Natural killer cell (primary cell): ENCODE results near the gene LEKR1. TPM values are rescaled to one million over a fixed set of nuclear protein-coding genes. Genes with fewer than 3 reads are reported as not detected.

Experiments used
- ATAC-seq, 3 donors: fragments of 150-1000 bp in 2 of 3; fragments of 200-7000 bp in 1 of 3; cut with Tn5 transposase; 1 replicate in 1 of 3; 2 replicates in 2 of 3; pipeline ENCODE4 v1.10.0; 2021; ENCODE audit warnings: mild to moderate bottlenecking in 2 of 3, moderate library complexity in 2 of 3
- DNase-seq, 2 donors: peaks; one replicate each; pipeline versions ENCODE4 v3.0.0 to v3.0.0-alpha.2; 2013 to 2021; ENCODE audit warnings: mixed read lengths in 1 of 2
- H3K27ac ChIP-seq: one replicate; pipeline ENCODE4 v1.5.1; 2013; ENCODE audit warnings: mild to moderate bottlenecking, low read length
- H3K27me3 ChIP-seq: one replicate; pipeline ENCODE4 v1.6.1; 2013; ENCODE audit warnings: low read length; ENCODE audit not compliant: control insufficient read depth, insufficient read depth
- H3K36me3 ChIP-seq: one replicate; pipeline ENCODE4 v1.6.1; 2013; ENCODE audit warnings: low read length; ENCODE audit not compliant: control insufficient read depth, insufficient read depth
- H3K4me1 ChIP-seq: one replicate; pipeline ENCODE4 v1.6.1; 2013; ENCODE audit warnings: low read length; ENCODE audit not compliant: control insufficient read depth, insufficient read depth
- H3K4me3 ChIP-seq: one replicate; pipeline ENCODE4 v1.5.1; 2013; ENCODE audit warnings: low read length
- H3K9me3 ChIP-seq: one replicate; pipeline ENCODE4 v1.6.1; 2013; ENCODE audit warnings: low read length; ENCODE audit not compliant: control insufficient read depth, insufficient read depth
- H3K27ac Mint-ChIP-seq, 2 donors: one replicate each; pipeline ENCODE4 v1.8.0; 2022; ENCODE audit warnings: mild to moderate bottlenecking in 2 of 2, mixed read lengths in 2 of 2, moderate library complexity in 1 of 2
- H3K27me3 Mint-ChIP-seq, 2 donors: one replicate each; pipeline ENCODE4 v1.8.0; 2022; ENCODE audit warnings: low read depth in 2 of 2, mixed read lengths in 2 of 2
- H3K36me3 Mint-ChIP-seq: one replicate; pipeline ENCODE4 v1.8.0; 2022; ENCODE audit warnings: mixed read lengths
- H3K4me1 Mint-ChIP-seq, 2 donors: one replicate each; pipeline ENCODE4 v1.8.0; 2022; ENCODE audit warnings: mixed read lengths in 2 of 2
- H3K4me3 Mint-ChIP-seq: one replicate; pipeline ENCODE4 v1.8.0; 2022; ENCODE audit warnings: mild to moderate bottlenecking, moderate library complexity, mixed read lengths
- H3K9me3 Mint-ChIP-seq, 2 donors: one replicate each; pipeline ENCODE4 v1.8.0; 2022; ENCODE audit warnings: mixed read lengths in 2 of 2
- WGBS: methylation state at CpG from one replicate; pipeline ENCODE4 v1.1.7; 2013; ENCODE audit warnings: missing lambda C conversion rate; ENCODE audit not compliant: insufficient coverage; 5-methylcytosine and 5-hydroxymethylcytosine counted together
- intact Hi-C: fragments of 100-400 bp; cut with micrococcal nuclease; formaldehyde crosslinking; loops from one replicate; pipeline ENCODE4 v1.14.2; 2022
- total RNA-seq, 4 donors: library from RNA; stranded (reverse); fragments of 120-200 nt in 1 of 4; gene quantifications; one replicate each; pipeline versions ENCODE4 v1.2.3 to v1.2.4, GENCODE V29; 2013 to 2022
- TF ChIP-seq, protein P1 (sequence below): fragments of 200-600 bp; IDR thresholded peaks from one replicate; pipeline ENCODE4 v1.8.0; 2022; ENCODE audit warnings: antibody characterized with exemption

LEKR1 gene
- total RNA-seq, 3 donors from 2014 or later (not counting 1 experiment from before 2014, with no cell fraction given) = 1.1 to 1.7 (median 1.2) TPM

DNA sequence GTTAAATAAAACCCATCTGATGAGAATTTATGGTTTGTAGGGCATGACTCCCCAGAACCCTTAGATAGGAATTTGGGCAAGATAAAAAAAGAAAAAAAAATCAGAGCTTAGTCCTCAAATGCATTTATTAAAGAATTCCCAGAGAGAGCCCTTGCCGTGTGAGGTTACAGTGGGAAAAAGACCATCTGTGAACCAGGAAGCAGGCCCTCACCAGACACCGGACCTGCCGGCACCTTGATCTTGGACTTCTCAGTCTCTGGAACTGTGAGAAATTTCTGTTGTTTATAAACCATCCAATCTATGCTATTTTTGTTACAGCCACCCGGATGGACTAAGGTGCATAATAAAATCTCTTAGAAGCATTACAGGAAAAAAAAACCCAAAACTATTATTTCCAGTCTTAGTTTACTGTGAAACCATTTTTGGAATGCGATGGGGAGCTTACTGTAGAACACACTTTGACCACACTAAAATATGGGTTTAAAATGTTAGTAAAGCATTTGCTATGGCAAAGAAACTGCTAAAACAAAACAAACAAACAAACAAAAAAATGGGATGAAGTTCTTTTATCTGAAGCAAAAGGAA, 72.2 kb downstream of the LEKR1 start:
- Mint-ChIP-seq H3K9me3 (peaks cover 0 to 4% of the 10 kb centered on the region in 2 donors), H3K36me3 (no peaks in the 10 kb centered on the region), H3K4me3 (no peak overlapping the region), H3K27me3 (peaks cover 0 to 5% of the 10 kb centered on the region in 2 donors), H3K27ac (no peak overlapping the region), H3K4me1 (no peaks in the 10 kb centered on the region)
- Histone ChIP-seq H3K4me3 (no peak overlapping the region), H3K4me1 (no peaks in the 10 kb centered on the region), H3K27me3 (no peaks in the 10 kb centered on the region), H3K9me3 (no peaks in the 10 kb centered on the region), H3K36me3 (no peaks in the 10 kb centered on the region), H3K27ac (no peak overlapping the region)
- intact Hi-C loops = no loop called here
- 98% methylated on average over 3 of the region's 5 CpGs for WGBS
- TF ChIP-seq, protein P1, sequence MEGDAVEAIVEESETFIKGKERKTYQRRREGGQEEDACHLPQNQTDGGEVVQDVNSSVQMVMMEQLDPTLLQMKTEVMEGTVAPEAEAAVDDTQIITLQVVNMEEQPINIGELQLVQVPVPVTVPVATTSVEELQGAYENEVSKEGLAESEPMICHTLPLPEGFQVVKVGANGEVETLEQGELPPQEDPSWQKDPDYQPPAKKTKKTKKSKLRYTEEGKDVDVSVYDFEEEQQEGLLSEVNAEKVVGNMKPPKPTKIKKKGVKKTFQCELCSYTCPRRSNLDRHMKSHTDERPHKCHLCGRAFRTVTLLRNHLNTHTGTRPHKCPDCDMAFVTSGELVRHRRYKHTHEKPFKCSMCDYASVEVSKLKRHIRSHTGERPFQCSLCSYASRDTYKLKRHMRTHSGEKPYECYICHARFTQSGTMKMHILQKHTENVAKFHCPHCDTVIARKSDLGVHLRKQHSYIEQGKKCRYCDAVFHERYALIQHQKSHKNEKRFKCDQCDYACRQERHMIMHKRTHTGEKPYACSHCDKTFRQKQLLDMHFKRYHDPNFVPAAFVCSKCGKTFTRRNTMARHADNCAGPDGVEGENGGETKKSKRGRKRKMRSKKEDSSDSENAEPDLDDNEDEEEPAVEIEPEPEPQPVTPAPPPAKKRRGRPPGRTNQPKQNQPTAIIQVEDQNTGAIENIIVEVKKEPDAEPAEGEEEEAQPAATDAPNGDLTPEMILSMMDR = no peak
- ATAC-seq = no peak
- DNase-seq = no peak

DNA sequence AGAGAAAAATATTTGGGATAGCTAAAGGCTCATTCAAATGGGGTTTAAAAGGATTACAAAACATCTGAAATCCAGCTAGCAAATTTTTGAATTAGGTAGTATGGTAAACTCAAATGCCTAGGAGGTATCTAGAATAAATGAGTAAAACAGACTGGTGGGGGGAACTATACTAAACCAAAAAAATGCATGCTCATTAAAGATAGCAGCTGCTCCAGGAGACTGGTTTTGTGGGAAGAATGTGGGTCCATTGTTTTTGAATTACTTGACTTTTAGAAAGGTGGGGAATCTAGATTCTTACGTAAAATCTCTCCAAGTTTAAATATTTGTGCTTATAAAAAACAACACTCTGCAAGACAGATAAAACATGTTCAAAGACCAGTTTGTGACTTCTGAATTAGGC, 73.8 kb downstream of the LEKR1 start:
- H3K27me3 Mint-ChIP-seq = peaks cover 0 to 5% of the 10 kb centered on the region in 2 donors
- Histone ChIP-seq H3K9me3 (no peaks in the 10 kb centered on the region), H3K4me1 (no peaks in the 10 kb centered on the region), H3K27ac (no peak overlapping the region), H3K4me3 (no peak overlapping the region), H3K36me3 (no peaks in the 10 kb centered on the region), H3K27me3 (no peaks in the 10 kb centered on the region)
- WGBS = no CpG with 5 or more reads among the region's 1 CpG
- DNase-seq (no peak), ATAC-seq (no peak)
- TF ChIP-seq, protein P1 = no peak
- H3K4me3 Mint-ChIP-seq = no peak overlapping the region
- intact Hi-C loops = no loop called here
- no peaks in the 10 kb centered on the region for H3K36me3 Mint-ChIP-seq
- no peaks in the 10 kb centered on the region for H3K4me1 Mint-ChIP-seq
- H3K27ac Mint-ChIP-seq = no peak overlapping the region
- peaks cover 0 to 2% of the 10 kb centered on the region in 2 donors for H3K9me3 Mint-ChIP-seq

DNA sequence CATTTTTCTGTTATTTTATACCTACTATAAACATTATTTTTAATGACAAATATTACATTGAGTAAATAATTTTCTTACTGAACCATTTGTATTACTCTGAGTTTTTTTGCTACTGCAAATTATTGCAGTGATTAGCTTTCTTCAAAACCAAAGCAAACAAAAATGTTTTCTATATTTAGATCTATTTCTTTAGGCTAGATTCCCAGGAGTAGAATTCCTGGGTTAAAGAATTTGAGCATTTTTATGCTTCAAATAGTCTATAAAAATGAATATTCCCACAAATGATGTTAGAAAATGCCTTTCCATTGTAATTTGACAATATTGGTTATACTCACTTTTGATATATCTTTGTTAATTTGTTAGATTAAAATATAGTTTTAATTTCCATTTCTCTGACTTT, 76.8 kb downstream of the LEKR1 start:
- no peak overlapping the region for H3K4me3 Mint-ChIP-seq
- H3K27me3 Mint-ChIP-seq = peaks cover 2% of the 10 kb centered on the region in 2 donors
- Histone ChIP-seq H3K27me3 (no peaks in the 10 kb centered on the region), H3K36me3 (no peaks in the 10 kb centered on the region), H3K27ac (no peak overlapping the region), H3K9me3 (no peaks in the 10 kb centered on the region), H3K4me3 (no peak overlapping the region), H3K4me1 (no peaks in the 10 kb centered on the region)
- H3K9me3 Mint-ChIP-seq = no peaks in the 10 kb centered on the region
- H3K27ac Mint-ChIP-seq = no peak overlapping the region
- ATAC-seq = no peak
- no peaks in the 10 kb centered on the region for H3K4me1 Mint-ChIP-seq
- no peak for DNase-seq
- H3K36me3 Mint-ChIP-seq = no peaks in the 10 kb centered on the region
- TF ChIP-seq, protein P1 = no peak
- intact Hi-C loops = no loop called here

DNA sequence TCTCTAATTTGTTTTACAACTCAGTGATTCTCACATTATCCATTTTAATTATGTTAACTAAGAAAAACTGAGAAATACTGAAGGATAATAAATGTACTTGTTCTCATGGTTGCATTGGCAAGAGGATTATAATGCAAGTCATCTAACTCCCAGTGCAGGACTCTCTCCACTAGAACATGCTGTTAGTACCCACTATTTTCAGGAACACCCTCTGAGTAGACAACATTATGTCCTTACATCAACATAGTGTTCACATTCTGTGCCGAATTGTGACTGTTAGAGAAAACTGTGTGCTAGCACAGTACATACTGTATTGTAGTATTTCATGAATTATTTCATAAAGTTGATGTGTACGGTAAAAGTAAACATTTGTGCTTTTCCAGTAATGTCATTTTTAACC, 80.1 kb downstream of the LEKR1 start:
- TF ChIP-seq, protein P1 = no peak

More for the DNA sequence above, 80.1 kb downstream of the LEKR1 start:
- no peak overlapping the region for H3K27ac Mint-ChIP-seq
- no peak overlapping the region for H3K4me3 Mint-ChIP-seq
- no peak overlapping the region for H3K4me3 ChIP-seq
- intact Hi-C loops = no loop called here
- H3K27ac ChIP-seq = no peak overlapping the region
- no peaks in the 10 kb centered on the region for H3K4me1 ChIP-seq
- no peaks in the 10 kb centered on the region for H3K36me3 ChIP-seq
- no peaks in the 10 kb centered on the region for H3K4me1 Mint-ChIP-seq
- no peaks in the 10 kb centered on the region for H3K36me3 Mint-ChIP-seq
- DNase-seq (no peak), ATAC-seq (no peak)
- no peaks in the 10 kb centered on the region for H3K27me3 ChIP-seq
- no peaks in the 10 kb centered on the region for H3K9me3 ChIP-seq
- WGBS = 83% methylated on average over 1 of the region's 2 CpGs
- H3K27me3 Mint-ChIP-seq = peaks cover 6 to 11% of the 10 kb centered on the region in 2 donors
- no peaks in the 10 kb centered on the region for H3K9me3 Mint-ChIP-seq
